GM18502 (cell line): ENCODE data around the gene SRBD1.

Experiments used
- ATAC-seq: cut with Tn5 transposase; IDR thresholded peaks from one replicate; pipeline ENCODE4 v1.9.1; 2021; ENCODE audit warnings: mild to moderate bottlenecking; ENCODE audit not compliant: unreplicated experiment, poor library complexity

SRBD1 gene

GRCh38 chr2:45554742-45555140, 56.3 kb downstream of the SRBD1 start:
- no peak for ATAC-seq

- ATAC-seq: no peak
Observed at GRCh38 chr2:45554073-45554741, 56.9 kb downstream of the SRBD1 start.

GRCh38 chr2:45551862-45552261, 59.2 kb downstream of the SRBD1 start:
- no peak for ATAC-seq

GRCh38 chr2:45545943-45546342, 65.1 kb downstream of the SRBD1 start:
- no peak for ATAC-seq

GRCh38 chr2:45543257-45543656, 67.8 kb downstream of the SRBD1 start:
- ATAC-seq: no peak

GRCh38 chr2:45542013-45542412, 69.1 kb downstream of the SRBD1 start:
- ATAC-seq: no peak

- no peak for ATAC-seq
Observed at GRCh38 chr2:45541450-45541849, 69.6 kb downstream of the SRBD1 start.

- ATAC-seq: no peak
Observed at GRCh38 chr2:45540942-45541341, 70.1 kb downstream of the SRBD1 start.

GRCh38 chr2:45533771-45534170, 77.3 kb downstream of the SRBD1 start:
- no peak for ATAC-seq

GRCh38 chr2:45532181-45532580, 78.9 kb downstream of the SRBD1 start:
- ATAC-seq: no peak

- no peak for ATAC-seq
Observed at GRCh38 chr2:45524016-45524415, 87.1 kb downstream of the SRBD1 start.

GRCh38 chr2:45518546-45518945, 92.5 kb downstream of the SRBD1 start:
- no peak for ATAC-seq

GRCh38 chr2:45510701-45511420, 100.2 kb downstream of the SRBD1 start:
- ATAC-seq: no peak

GRCh38 chr2:45506756-45507155, 104.3 kb downstream of the SRBD1 start:
- ATAC-seq: no peak

GRCh38 chr2:45505138-45505537, 105.9 kb downstream of the SRBD1 start:
- no peak for ATAC-seq

GRCh38 chr2:45498661-45499550, 112.2 kb downstream of the SRBD1 start:
- ATAC-seq: no peak

- ATAC-seq: peak; percentile 79
Observed at GRCh38 chr2:45497355-45497754, 113.7 kb downstream of the SRBD1 start.

- ATAC-seq: no peak
Observed at GRCh38 chr2:45496869-45497268, 114.2 kb downstream of the SRBD1 start.

- ATAC-seq: no peak
Observed at GRCh38 chr2:45494978-45495293, 116.1 kb downstream of the SRBD1 start.

- ATAC-seq: no peak
Observed at GRCh38 chr2:45494275-45494977, 116.6 kb downstream of the SRBD1 start.

GRCh38 chr2:45484965-45485364, 126.1 kb downstream of the SRBD1 start:
- no peak for ATAC-seq
